ENCODE measurements around the gene PTPRR. TPM values are rescaled to one million over a fixed set of nuclear protein-coding genes. Genes with fewer than 3 reads are reported as not detected.

Gene PTPRR
- total and polyA plus RNA-seq, 4 donors: 0.02 to 0.08 TPM; not detected in 2

DNA sequence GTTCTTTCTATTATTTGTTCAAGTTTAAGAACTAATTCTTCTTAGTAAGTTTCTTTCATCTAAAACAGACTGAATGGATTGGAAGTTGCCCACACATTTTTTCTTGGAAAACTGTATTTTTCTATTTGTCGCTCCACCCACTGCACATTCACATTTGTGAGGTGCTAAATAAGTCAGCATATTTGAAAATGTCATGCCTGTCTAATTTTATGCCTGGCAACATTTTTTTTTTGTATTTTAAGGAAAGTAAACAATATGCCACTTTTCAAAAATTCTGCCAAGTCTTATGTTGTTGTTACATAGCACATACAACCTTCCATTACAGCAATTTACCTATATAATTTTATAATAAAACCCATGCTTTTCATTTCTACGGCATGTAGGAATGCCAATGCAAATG lies 170.6 kb downstream of the PTPRR start:
- H3K9me3 ChIP-seq (ENCODE audit: control insufficient read depth in 4 of 4, low read length in 3 of 4): no peaks in the 10 kb centered on the region
- H3K4me3 ChIP-seq (ENCODE audit: low read depth in 1 of 3, low read length in 3 of 3): no peak overlapping the region
- H3K4me1 ChIP-seq (ENCODE audit: control insufficient read depth in 4 of 4, insufficient read depth in 4 of 4, low read length in 3 of 4): no peaks in the 10 kb centered on the region
- 85% methylated on average over 2 of the region's 2 CpGs for WGBS
- H3K36me3 ChIP-seq (ENCODE audit: control insufficient read depth in 4 of 4, insufficient read depth in 3 of 4, low read depth in 1 of 4, low read length in 3 of 4): no peaks in the 10 kb centered on the region
- DNase-seq (ENCODE audit: low spot score): no peak
- no peak for TF ChIP-seq RXRA (IDR thresholded peaks at IDR 0.05)
- TF ChIP-seq HNF4A (conservative IDR thresholded peaks at IDR 0.05): no peak
- TF ChIP-seq, protein P1, sequence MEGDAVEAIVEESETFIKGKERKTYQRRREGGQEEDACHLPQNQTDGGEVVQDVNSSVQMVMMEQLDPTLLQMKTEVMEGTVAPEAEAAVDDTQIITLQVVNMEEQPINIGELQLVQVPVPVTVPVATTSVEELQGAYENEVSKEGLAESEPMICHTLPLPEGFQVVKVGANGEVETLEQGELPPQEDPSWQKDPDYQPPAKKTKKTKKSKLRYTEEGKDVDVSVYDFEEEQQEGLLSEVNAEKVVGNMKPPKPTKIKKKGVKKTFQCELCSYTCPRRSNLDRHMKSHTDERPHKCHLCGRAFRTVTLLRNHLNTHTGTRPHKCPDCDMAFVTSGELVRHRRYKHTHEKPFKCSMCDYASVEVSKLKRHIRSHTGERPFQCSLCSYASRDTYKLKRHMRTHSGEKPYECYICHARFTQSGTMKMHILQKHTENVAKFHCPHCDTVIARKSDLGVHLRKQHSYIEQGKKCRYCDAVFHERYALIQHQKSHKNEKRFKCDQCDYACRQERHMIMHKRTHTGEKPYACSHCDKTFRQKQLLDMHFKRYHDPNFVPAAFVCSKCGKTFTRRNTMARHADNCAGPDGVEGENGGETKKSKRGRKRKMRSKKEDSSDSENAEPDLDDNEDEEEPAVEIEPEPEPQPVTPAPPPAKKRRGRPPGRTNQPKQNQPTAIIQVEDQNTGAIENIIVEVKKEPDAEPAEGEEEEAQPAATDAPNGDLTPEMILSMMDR (IDR thresholded peaks at IDR 0.05; ENCODE audit: low read depth, low read length, missing input control): no peak
- TF ChIP-seq GABPA (IDR thresholded peaks at IDR 0.05 in 1 of 2, conservative IDR thresholded peaks at IDR 0.05 in 1 of 2): no peak
- no peak for TF ChIP-seq EGR1 (IDR thresholded peaks at IDR 0.05; ENCODE audit: low read depth in 2 of 2)
- TF ChIP-seq REST (IDR thresholded peaks at IDR 0.05): no peak
- TF ChIP-seq TAF1 (conservative IDR thresholded peaks at IDR 0.05): no peak
- no peak for TF ChIP-seq ATF3 (IDR thresholded peaks at IDR 0.05)
- no peak for TF ChIP-seq NR2F2 (IDR thresholded peaks at IDR 0.05)
- H3K27me3 ChIP-seq (ENCODE audit: control insufficient read depth in 4 of 4, insufficient read depth in 4 of 4, low read length in 3 of 4): peaks cover 0 to 6% (median 0%) of the 10 kb centered on the region in 4 donors
- no peak overlapping the region for H3K27ac ChIP-seq (ENCODE audit: low read depth in 1 of 2, low read length in 2 of 2)
- no peak overlapping the region for H3K9ac ChIP-seq (ENCODE audit: low read depth in 1 of 2, low read length in 2 of 2)

- H3K4me1 ChIP-seq (ENCODE audit: control insufficient read depth in 4 of 4, insufficient read depth in 4 of 4, low read length in 3 of 4): no peaks in the 10 kb centered on the region
- peaks cover 0 to 6% (median 0%) of the 10 kb centered on the region in 4 donors for H3K27me3 ChIP-seq (ENCODE audit: control insufficient read depth in 4 of 4, insufficient read depth in 4 of 4, low read length in 3 of 4)
- H3K9me3 ChIP-seq (ENCODE audit: control insufficient read depth in 4 of 4, low read length in 3 of 4): no peaks in the 10 kb centered on the region
- no peak overlapping the region for H3K4me3 ChIP-seq (ENCODE audit: low read depth in 1 of 3, low read length in 3 of 3)
- DNase-seq (ENCODE audit: low spot score): no peak
- WGBS: 87% methylated on average over 1 of the region's 1 CpG
- no peak overlapping the region for H3K9ac ChIP-seq (ENCODE audit: low read depth in 1 of 2, low read length in 2 of 2)
- no peaks in the 10 kb centered on the region for H3K36me3 ChIP-seq (ENCODE audit: control insufficient read depth in 4 of 4, insufficient read depth in 3 of 4, low read depth in 1 of 4, low read length in 3 of 4)
- H3K27ac ChIP-seq (ENCODE audit: low read depth in 1 of 2, low read length in 2 of 2): no peak overlapping the region
- TF ChIP-seq RAD21 (IDR thresholded peaks at IDR 0.05): no peak
- no peak for TF ChIP-seq FOXA1 (IDR thresholded peaks at IDR 0.05)
- no peak for TF ChIP-seq MAX (IDR thresholded peaks at IDR 0.05)
Observed at GRCh38 chr12:70748809-70749208, 171.7 kb downstream of the PTPRR start.

Measured in liver (tissue), 9 donors.